HG03045 (cell line): ENCODE measurements around the gene PGAM1.
"Not testable (repeated sequence)": the region's sequence is repeated elsewhere in the genome, so short reads cannot be mapped to it uniquely, and the experiment has no call there.

Experiments
- ATAC-seq: cut with Tn5 transposase; IDR thresholded peaks from one replicate; pipeline ENCODE4 v1.9.1; 2021; ENCODE audit warnings: mild to moderate bottlenecking, moderate library complexity; ENCODE audit not compliant: unreplicated experiment

Gene PGAM1

GRCh38 chr10:97425964-97426775 is at the start of gene PGAM1:
PGAM1 (plus strand) TSS chr10:97426191; CDS start chr10:97426308, 117 bp downstream.
- ATAC-seq, result peak; percentile 88

- no peak for ATAC-seq
These were observed 49.6 kb upstream of the PGAM1 start for GRCh38 chr10:97376413-97376812.

GRCh38 chr10:97378933-97379921 is 46.8 kb upstream of the PGAM1 start:
- no peak for ATAC-seq

GRCh38 chr10:97380516-97380915 is 45.5 kb upstream of the PGAM1 start:
- no peak for ATAC-seq

- no peak for ATAC-seq
These were observed 44.4 kb upstream of the PGAM1 start for GRCh38 chr10:97381626-97382025.

- ATAC-seq, result no peak
These were observed 42.8 kb upstream of the PGAM1 start for GRCh38 chr10:97383159-97383558.

- ATAC-seq, result no peak
These were observed 41.8 kb upstream of the PGAM1 start for GRCh38 chr10:97384156-97384555.

- ATAC-seq, result no peak
These were observed 41.4 kb upstream of the PGAM1 start for GRCh38 chr10:97384641-97385040.

GRCh38 chr10:97385565-97385964 is 40.4 kb upstream of the PGAM1 start:
- no peak for ATAC-seq

GRCh38 chr10:97388152-97388551 is 37.8 kb upstream of the PGAM1 start:
- no peak for ATAC-seq

- no peak for ATAC-seq
These were observed 35.9 kb upstream of the PGAM1 start for GRCh38 chr10:97390091-97390490.

- ATAC-seq, result no peak
These were observed 32.9 kb upstream of the PGAM1 start for GRCh38 chr10:97393034-97393573.

- no peak for ATAC-seq
These were observed 29.9 kb upstream of the PGAM1 start for GRCh38 chr10:97396056-97396455.

GRCh38 chr10:97399843-97400545 is 26.0 kb upstream of the PGAM1 start:
- ATAC-seq, result peak; percentile 36

- ATAC-seq, result peak; percentile 96
These were observed 25.1 kb upstream of the PGAM1 start, which contains the start of gene RRP12 for GRCh38 chr10:97400665-97401454. RRP12 (minus strand) TSS chr10:97401340; CDS start chr10:97401231, 109 bp downstream.

- ATAC-seq, result no peak
These were observed 24.5 kb upstream of the PGAM1 start for GRCh38 chr10:97401455-97401919.

GRCh38 chr10:97404044-97404443 is 21.9 kb upstream of the PGAM1 start:
- no peak for ATAC-seq

GRCh38 chr10:97406064-97406463 is 19.9 kb upstream of the PGAM1 start:
- no peak for ATAC-seq

GRCh38 chr10:97406483-97406882 is 19.5 kb upstream of the PGAM1 start:
- not testable (repeated sequence) for ATAC-seq
